Activated T-helper 1 cell treated with anti-CD3 and anti-CD28 coated beads, Interleukin-12 subunit alpha, Interleukin-12 subunit beta, Interleukin-2, Interleukin-4 antibody, amounts not matched to agents 30 ng/mL and 10 ng/mL and 1 ng/mL, durations not matched to agents 14 hours and 24 hours and 36 hours (primary cell): Measurements from ENCODE around the gene SIGLEC7. TPM values are rescaled to one million over a fixed set of nuclear protein-coding genes. Genes with fewer than 3 reads are reported as not detected.
"Not testable (repeated sequence)": the region's sequence is repeated elsewhere in the genome, so short reads cannot be mapped to it uniquely, and the experiment has no call there.

Source experiments
- DNase-seq: peaks from one replicate; pipeline ENCODE4 v3.0.0; 2021; ENCODE audit warnings: low spot score
- H3K27ac Mint-ChIP-seq: one replicate; pipeline ENCODE4 v1.8.0; 2021; ENCODE audit warnings: mild to moderate bottlenecking, mixed read lengths
- H3K27me3 Mint-ChIP-seq: one replicate; pipeline ENCODE4 v1.8.0; 2022; ENCODE audit warnings: mild to moderate bottlenecking, moderate library complexity, mixed read lengths; ENCODE audit not compliant: insufficient read depth
- H3K36me3 Mint-ChIP-seq: one replicate; pipeline ENCODE4 v1.8.0; 2021; ENCODE audit warnings: low read depth, mixed read lengths
- H3K4me1 Mint-ChIP-seq: one replicate; pipeline ENCODE4 v1.8.0; 2021; ENCODE audit warnings: low read depth, mixed read lengths
- H3K4me3 Mint-ChIP-seq: one replicate; pipeline ENCODE4 v1.8.0; 2021; ENCODE audit warnings: mild to moderate bottlenecking, moderate library complexity, mixed read lengths
- H3K9me3 Mint-ChIP-seq: one replicate; pipeline ENCODE4 v1.8.0; 2021; ENCODE audit warnings: mixed read lengths
- intact Hi-C: fragments of 100-400 bp; cut with micrococcal nuclease; formaldehyde crosslinking; loops from one replicate; pipeline ENCODE4 v1.15.1; 2024
- total RNA-seq: library from RNA; stranded (reverse); gene quantifications from 2 replicates; pipeline ENCODE4 v1.2.3, GENCODE V29; 2022

SIGLEC7 gene
- total RNA-seq, 1 donor from 2014 or later = not detected

GRCh38 chr19:51135986-51136762 is 5.9 kb upstream of the SIGLEC7 start:
- no peak overlapping the region for H3K27ac Mint-ChIP-seq

GRCh38 chr19:51136851-51137551 is 5.1 kb upstream of the SIGLEC7 start:
- H3K4me3 Mint-ChIP-seq = no peak overlapping the region
- DNase-seq = no peak
- no peak overlapping the region for H3K27ac Mint-ChIP-seq
- H3K9me3 Mint-ChIP-seq = no peaks in the 10 kb centered on the region
- H3K4me1 Mint-ChIP-seq = peaks cover 23% of the 10 kb centered on the region
- H3K27me3 Mint-ChIP-seq = peaks cover 3% of the 10 kb centered on the region
- intact Hi-C loops = no loop called here
- no peaks in the 10 kb centered on the region for H3K36me3 Mint-ChIP-seq

More at GRCh38 chr19:51135986-51136762, 5.9 kb upstream of the SIGLEC7 start:
- Mint-ChIP-seq H3K27me3 (peaks cover 5% of the 10 kb centered on the region), H3K9me3 (no peaks in the 10 kb centered on the region), H3K4me1 (peaks cover 27% of the 10 kb centered on the region), H3K36me3 (no peaks in the 10 kb centered on the region), H3K4me3 (no peak overlapping the region)
- intact Hi-C loops = no loop called here
- DNase-seq = no peak

- Mint-ChIP-seq H3K27ac (no peak overlapping the region), H3K4me3 (no peak overlapping the region)
These were observed 4.2 kb upstream of the SIGLEC7 start for GRCh38 chr19:51137792-51138425.

DNA sequence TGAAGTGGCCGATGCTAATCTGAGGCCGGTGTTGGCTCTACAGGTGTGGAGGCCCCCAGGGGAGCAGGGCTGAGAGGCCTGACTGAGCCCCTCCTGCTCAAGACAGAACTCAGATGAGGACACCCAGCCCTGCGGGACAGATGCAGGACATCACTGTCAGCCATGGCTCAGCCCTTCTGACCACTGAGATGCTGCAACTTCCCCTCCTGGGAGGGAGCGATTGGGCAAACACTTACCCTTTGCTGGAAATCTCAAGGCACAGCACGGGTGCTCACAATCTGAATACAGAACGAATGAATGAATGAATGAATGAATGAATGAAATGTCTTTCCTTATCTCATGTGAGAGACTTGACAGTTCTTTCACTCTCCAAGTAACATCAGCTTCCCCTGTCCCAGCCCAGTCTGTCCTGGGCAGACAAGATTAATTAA is 3.5 kb upstream of the SIGLEC7 start:
- Mint-ChIP-seq H3K9me3 (no peaks in the 10 kb centered on the region), H3K27me3 (peaks cover 3% of the 10 kb centered on the region), H3K36me3 (no peaks in the 10 kb centered on the region), H3K4me1 (peaks cover 14% of the 10 kb centered on the region), H3K27ac (no peak overlapping the region), H3K4me3 (no peak overlapping the region)
- no peak for DNase-seq
- intact Hi-C loops = no loop called here

More at GRCh38 chr19:51137792-51138425, 4.2 kb upstream of the SIGLEC7 start:
- peaks cover 14% of the 10 kb centered on the region for H3K4me1 Mint-ChIP-seq
- intact Hi-C loops = no loop called here
- DNase-seq = no peak
- no peaks in the 10 kb centered on the region for H3K36me3 Mint-ChIP-seq
- H3K9me3 Mint-ChIP-seq = no peaks in the 10 kb centered on the region
- H3K27me3 Mint-ChIP-seq = peaks cover 3% of the 10 kb centered on the region

DNA sequence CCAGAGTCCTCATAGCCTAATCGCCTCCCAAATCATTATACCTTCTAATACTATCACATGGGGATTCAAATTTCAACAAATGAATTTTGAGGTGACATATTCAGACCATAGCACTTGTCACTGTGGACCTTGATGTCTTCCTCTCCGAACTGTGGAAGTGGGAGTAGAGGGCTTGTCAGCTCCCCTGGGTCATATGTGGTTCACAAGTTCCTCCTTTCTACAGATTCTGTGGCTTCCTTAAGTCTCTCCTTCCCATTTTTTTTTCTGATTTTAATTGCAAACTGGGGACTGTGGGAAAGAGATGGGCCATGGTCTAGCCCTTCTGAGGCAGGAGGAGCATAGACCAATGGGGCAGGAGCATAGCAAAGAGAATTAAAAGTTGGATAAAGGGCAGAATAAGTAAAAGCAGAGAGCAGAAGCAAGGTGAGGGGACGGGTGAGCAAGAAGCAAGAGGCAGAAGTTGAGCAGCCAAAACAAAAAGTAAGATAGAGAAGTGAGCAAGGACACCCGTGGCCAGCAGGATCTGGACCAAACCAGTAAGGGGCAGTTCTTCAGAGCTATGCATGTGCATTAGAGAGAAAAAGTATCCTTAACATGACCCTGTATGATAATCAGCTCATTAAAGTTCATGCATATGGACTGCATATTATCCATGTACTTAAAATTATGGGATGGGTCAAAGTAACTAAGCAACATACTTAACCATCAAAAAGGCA is 2.6 kb upstream of the SIGLEC7 start:
- Mint-ChIP-seq H3K4me3 (no peak overlapping the region), H3K9me3 (no peaks in the 10 kb centered on the region), H3K27me3 (peaks cover 4% of the 10 kb centered on the region), H3K4me1 (peaks cover 14% of the 10 kb centered on the region), H3K36me3 (no peaks in the 10 kb centered on the region), H3K27ac (no peak overlapping the region)
- intact Hi-C loops = no loop called here
- DNase-seq = no peak

- no peak for DNase-seq
- H3K27me3 Mint-ChIP-seq = peaks cover 2% of the 10 kb centered on the region
- peaks cover 14% of the 10 kb centered on the region for H3K4me1 Mint-ChIP-seq
- no peak overlapping the region for H3K4me3 Mint-ChIP-seq
- no peaks in the 10 kb centered on the region for H3K36me3 Mint-ChIP-seq
- intact Hi-C loops = no loop called here
- no peak overlapping the region for H3K27ac Mint-ChIP-seq
- no peaks in the 10 kb centered on the region for H3K9me3 Mint-ChIP-seq
These were observed 1.7 kb upstream of the SIGLEC7 start for GRCh38 chr19:51140441-51140840.

- Mint-ChIP-seq H3K4me3 (no peak overlapping the region), H3K27me3 (peaks cover 2% of the 10 kb centered on the region), H3K27ac (no peak overlapping the region), H3K36me3 (no peaks in the 10 kb centered on the region), H3K9me3 (no peaks in the 10 kb centered on the region), H3K4me1 (peaks cover 14% of the 10 kb centered on the region)
- no peak for DNase-seq
- intact Hi-C loops = no loop called here
These were observed 920 bp upstream of the SIGLEC7 start for GRCh38 chr19:51141181-51141580.

- H3K9me3 Mint-ChIP-seq, DNase-seq, H3K27ac Mint-ChIP-seq, H3K4me3 Mint-ChIP-seq, H3K4me1 Mint-ChIP-seq, H3K27me3 Mint-ChIP-seq, intact Hi-C loops, H3K36me3 Mint-ChIP-seq: not testable (repeated sequence)
These were observed 841 bp downstream of the SIGLEC7 start for GRCh38 chr19:51142809-51143475.

GRCh38 chr19:51143486-51143885 is 1.4 kb downstream of the SIGLEC7 start:
- intact Hi-C loops = no loop called here
- DNase-seq = no peak
- H3K9me3 Mint-ChIP-seq = no peaks in the 10 kb centered on the region
- no peaks in the 10 kb centered on the region for H3K36me3 Mint-ChIP-seq
- peaks cover 4% of the 10 kb centered on the region for H3K27me3 Mint-ChIP-seq
- H3K27ac Mint-ChIP-seq = no peak overlapping the region
- no peaks in the 10 kb centered on the region for H3K4me1 Mint-ChIP-seq
- H3K4me3 Mint-ChIP-seq = no peak overlapping the region

GRCh38 chr19:51144482-51145045 is 2.5 kb downstream of the SIGLEC7 start:
- Mint-ChIP-seq H3K27ac (no peak overlapping the region), H3K4me3 (no peak overlapping the region), H3K36me3 (no peaks in the 10 kb centered on the region), H3K27me3 (peaks cover 7% of the 10 kb centered on the region), H3K9me3 (no peaks in the 10 kb centered on the region), H3K4me1 (no peaks in the 10 kb centered on the region)
- DNase-seq = no peak
- intact Hi-C loops = no loop called here

GRCh38 chr19:51145916-51146493 is 3.9 kb downstream of the SIGLEC7 start:
- Mint-ChIP-seq H3K27ac (no peak overlapping the region), H3K9me3 (no peaks in the 10 kb centered on the region), H3K4me1 (no peaks in the 10 kb centered on the region)

GRCh38 chr19:51146751-51147150 is 4.7 kb downstream of the SIGLEC7 start:
- Mint-ChIP-seq H3K9me3 (no peaks in the 10 kb centered on the region), H3K4me1 (no peaks in the 10 kb centered on the region), H3K27me3 (peaks cover 16% of the 10 kb centered on the region), H3K4me3 (no peak overlapping the region), H3K36me3 (no peaks in the 10 kb centered on the region), H3K27ac (no peak overlapping the region)
- DNase-seq = no peak
- intact Hi-C loops = no loop called here

More at GRCh38 chr19:51145916-51146493, 3.9 kb downstream of the SIGLEC7 start:
- DNase-seq = no peak
- H3K27me3 Mint-ChIP-seq = peaks cover 14% of the 10 kb centered on the region
- no peak overlapping the region for H3K4me3 Mint-ChIP-seq
- intact Hi-C loops = no loop called here
- H3K36me3 Mint-ChIP-seq = no peaks in the 10 kb centered on the region
